HepG2 (cell line): Measurements from ENCODE around the gene RAD51C. TPM values are rescaled to one million over a fixed set of nuclear protein-coding genes. Genes with fewer than 3 reads are reported as not detected.

Experiments
- ATF1 ChIP-seq: IDR thresholded peaks from 2 replicates; pipeline ENCODE4 v1.6.1; 2016; ENCODE audit warnings: mild to moderate bottlenecking, control low read depth
- BRD4 ChIP-seq: sonication (generic); formaldehyde crosslinking; IDR thresholded peaks from 2 replicates; pipeline ENCODE4 v1.4.0; 2020; ENCODE audit warnings: missing genetic modification reagents
- FOXK1 ChIP-seq: sonication (generic); formaldehyde crosslinking; IDR thresholded peaks from 2 replicates; pipeline ENCODE4 v1.4.0; 2020; ENCODE audit warnings: low read depth, missing genetic modification reagents, borderline replicate concordance
- HDAC6 ChIP-seq: fragments of 200-600 bp; sonication (generic); IDR thresholded peaks from 2 replicates; pipeline ENCODE4 v1.7.0; 2017; ENCODE audit warnings: mild to moderate bottlenecking, antibody characterized with exemption, low read length, low read depth
- HNRNPH1 ChIP-seq: fragments of 200-400 bp; formaldehyde crosslinking; optimal IDR thresholded peaks from 2 replicates; pipeline ENCODE3; 2017; ENCODE audit warnings: mild to moderate bottlenecking, low read depth, low read length
- HNRNPK ChIP-seq: fragments of 200-400 bp; formaldehyde crosslinking; IDR thresholded peaks from 2 replicates; pipeline ENCODE4 v1.6.1; 2018; ENCODE audit warnings: low read length, low read depth, moderate library complexity, mild to moderate bottlenecking; ENCODE audit not compliant: poor library complexity, severe bottlenecking
- KAT8 ChIP-seq: IDR thresholded peaks from 2 replicates; pipeline ENCODE4 v1.6.1; 2016; ENCODE audit warnings: missing genetic modification reagents, missing compliant biosample characterization
- NPAS2 ChIP-seq: sonication (generic); formaldehyde crosslinking; IDR thresholded peaks from 2 replicates; pipeline ENCODE4 v1.8.0; 2022; ENCODE audit warnings: mild to moderate bottlenecking, missing genetic modification reagents, borderline replicate concordance
- SETDB1 ChIP-seq: sonication (generic); formaldehyde crosslinking; IDR thresholded peaks from 2 replicates; pipeline ENCODE4 v1.5.1; 2020; ENCODE audit warnings: missing genetic modification reagents, mild to moderate bottlenecking, borderline replicate concordance
- SRSF9 ChIP-seq: fragments of 200-400 bp; formaldehyde crosslinking; IDR thresholded peaks from 2 replicates; pipeline ENCODE4 v1.6.1; 2018; ENCODE audit warnings: borderline replicate concordance, mild to moderate bottlenecking, low read depth, low read length; ENCODE audit not compliant: insufficient read depth, poor library complexity, severe bottlenecking
- TCF7 ChIP-seq: sonication (generic); IDR thresholded peaks from 2 replicates; pipeline ENCODE4 v1.6.1; 2016; ENCODE audit warnings: antibody characterized with exemption, low read depth
- TP53 ChIP-seq: sonication (generic); formaldehyde crosslinking; conservative IDR thresholded peaks from 2 replicates; pipeline ENCODE4 v1.4.0; 2020; ENCODE audit warnings: missing genetic modification reagents
- YY1 ChIP-seq: IDR thresholded peaks from 2 replicates; pipeline ENCODE4 v1.6.1; 2011; ENCODE audit warnings: low read length, low read depth, moderate library complexity, mild to moderate bottlenecking; ENCODE audit not compliant: insufficient read depth, insufficient replicate concordance
- ZNF253 ChIP-seq: sonication (generic); formaldehyde crosslinking; IDR thresholded peaks from 2 replicates; pipeline ENCODE4 v1.8.0; 2022; ENCODE audit warnings: mild to moderate bottlenecking, missing genetic modification reagents, borderline replicate concordance
- ZNF274 ChIP-seq: sonication (generic); formaldehyde crosslinking; IDR thresholded peaks from 2 replicates; pipeline ENCODE4 v1.5.1; 2020; ENCODE audit warnings: mild to moderate bottlenecking, missing genetic modification reagents
- ZNF775 ChIP-seq: sonication (generic); formaldehyde crosslinking; IDR thresholded peaks from 2 replicates; pipeline ENCODE4 v1.4.0; 2020; ENCODE audit warnings: missing genetic modification reagents, mild to moderate bottlenecking, moderate library complexity, borderline replicate concordance
- ZNF780A ChIP-seq: sonication (generic); formaldehyde crosslinking; IDR thresholded peaks from 2 replicates; pipeline ENCODE4 v1.8.0; 2022; ENCODE audit warnings: mild to moderate bottlenecking, missing genetic modification reagents, moderate library complexity
- polyA plus RNA-seq, 8 experiments: library from polyadenylated mRNA; depleted of rRNA in 3 of 8; stranded (reverse) in 7 of 8; unstranded in 1 of 8; fragments of >200 nt; fragmentation: Illumina TruSeq in 4 of 8; extraction: Trizol in 4 of 8; gene quantifications; 2 replicates each; pipeline versions ENCODE4 v1.2.1 to v1.2.3, GENCODE V29; 2011 to 2016; ENCODE audit warnings: low read depth in 4 of 8, missing spikeins in 1 of 8, mixed read lengths in 1 of 8; ENCODE audit not compliant: insufficient read depth in 1 of 8
- total RNA-seq, 5 experiments: library from RNA; depleted of rRNA; stranded (reverse); fragments of >200 nt; fragmentation: Illumina TruSeq; extraction: Trizol; gene quantifications; 2 replicates each; pipeline ENCODE4 v1.2.3, GENCODE V29; 2016; ENCODE audit warnings: low read depth in 1 of 5
- TF ChIP-seq, protein P1 (sequence below): sonication (generic); formaldehyde crosslinking; IDR thresholded peaks from 2 replicates; pipeline ENCODE4 v1.5.1; 2020; ENCODE audit warnings: missing genetic modification reagents, mild to moderate bottlenecking, borderline replicate concordance
- TF ChIP-seq, protein P2 (sequence below): sonication (generic); formaldehyde crosslinking; IDR thresholded peaks from 2 replicates; pipeline ENCODE4 v1.4.0; 2020; ENCODE audit warnings: missing genetic modification reagents, borderline replicate concordance
- TF ChIP-seq, protein P3 (sequence below): sonication (generic); formaldehyde crosslinking; IDR thresholded peaks from 2 replicates; pipeline ENCODE4 v1.4.0; 2020; ENCODE audit warnings: mild to moderate bottlenecking, missing genetic modification reagents
- TF ChIP-seq, protein P4 (sequence below): sonication (generic); formaldehyde crosslinking; IDR thresholded peaks from 2 replicates; pipeline ENCODE4 v1.4.0; 2020; ENCODE audit warnings: missing genetic modification reagents

The RAD51C gene
- total and polyA plus RNA-seq, 2 of the 13 experiments (the other 11 are each of a cell fraction or from before 2014, with no cell fraction given), result 38.5 to 106 TPM

DNA sequence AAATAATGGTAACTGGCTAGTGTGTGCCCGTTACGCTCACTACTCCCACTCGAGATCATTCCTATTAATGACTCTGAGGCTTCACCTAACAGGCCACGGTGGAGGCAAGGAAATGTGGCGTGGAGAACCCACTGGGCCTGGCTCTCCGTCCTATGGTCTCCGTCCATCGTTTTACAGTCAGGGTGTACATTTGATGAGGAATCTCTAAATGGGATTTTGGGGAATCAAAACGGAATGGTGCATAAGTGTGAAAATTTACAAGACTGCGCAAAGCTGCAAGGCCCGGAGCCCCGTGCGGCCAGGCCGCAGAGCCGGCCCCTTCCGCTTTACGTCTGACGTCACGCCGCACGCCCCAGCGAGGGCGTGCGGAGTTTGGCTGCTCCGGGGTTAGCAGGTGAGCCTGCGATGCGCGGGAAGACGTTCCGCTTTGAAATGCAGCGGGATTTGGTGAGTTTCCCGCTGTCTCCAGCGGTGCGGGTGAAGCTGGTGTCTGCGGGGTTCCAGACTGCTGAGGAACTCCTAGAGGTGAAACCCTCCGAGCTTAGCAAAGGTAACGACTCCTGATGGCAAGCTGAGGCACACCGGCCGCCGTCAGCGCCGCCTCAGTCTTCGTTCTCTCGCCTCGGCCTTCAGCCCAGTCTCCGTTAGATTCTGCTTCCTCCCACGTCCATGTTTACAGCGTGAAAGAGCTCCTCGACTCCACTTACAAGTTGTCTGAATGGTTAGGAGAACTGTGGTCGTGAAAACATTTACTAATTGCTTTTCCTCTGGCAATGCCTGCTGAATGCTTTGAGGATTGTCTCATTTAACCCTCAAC lies at the start of gene RAD51C (continued):
- TF ChIP-seq HDAC6 (no peak), KAT8 (CRISPR knock-in tag) (peak; percentile 98), FOXK1 (CRISPR knock-in tag) (peak; percentile 63; the same call in 1 of the 2 replicates), ATF1 (CRISPR knock-in tag) (peak; percentile 97), BRD4 (CRISPR knock-in tag) (peak; percentile 86), TP53 (peak; percentile 88; the same call in 1 of the 2 replicates), ZNF253 (CRISPR knock-in tag) (peak; percentile 98), YY1 (peak; percentile 72), HNRNPH1 (no peak), HNRNPK (no peak), TCF7 (no peak), SETDB1 (CRISPR knock-in tag) (0 out of 2 replicates have a peak, but pooled peaks have one; percentile 55), ZNF780A (CRISPR knock-in tag) (0 out of 2 replicates have a peak, but pooled peaks have one; percentile 27), SRSF9 (no peak), ZNF274 (CRISPR knock-in tag) (peak; percentile 98), NPAS2 (CRISPR knock-in tag) (no peak), ZNF775 (peak; percentile 93; the same call in 1 of the 2 replicates)
- TF ChIP-seq, protein P1, sequence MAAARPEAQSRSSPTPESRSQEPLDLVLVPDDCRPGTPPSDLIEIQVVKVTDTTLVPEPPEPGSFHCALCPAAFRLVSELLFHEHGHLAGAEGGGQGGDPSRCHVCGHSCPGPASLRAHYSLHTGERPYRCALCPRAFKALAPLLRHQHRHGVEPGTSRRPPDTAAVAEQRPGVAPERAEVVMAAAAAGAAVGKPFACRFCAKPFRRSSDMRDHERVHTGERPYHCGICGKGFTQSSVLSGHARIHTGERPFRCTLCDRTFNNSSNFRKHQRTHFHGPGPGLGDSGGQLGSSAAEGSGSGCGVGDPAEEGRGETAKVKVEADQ (CRISPR knock-in tag), result peak; percentile 98
- TF ChIP-seq, protein P2, sequence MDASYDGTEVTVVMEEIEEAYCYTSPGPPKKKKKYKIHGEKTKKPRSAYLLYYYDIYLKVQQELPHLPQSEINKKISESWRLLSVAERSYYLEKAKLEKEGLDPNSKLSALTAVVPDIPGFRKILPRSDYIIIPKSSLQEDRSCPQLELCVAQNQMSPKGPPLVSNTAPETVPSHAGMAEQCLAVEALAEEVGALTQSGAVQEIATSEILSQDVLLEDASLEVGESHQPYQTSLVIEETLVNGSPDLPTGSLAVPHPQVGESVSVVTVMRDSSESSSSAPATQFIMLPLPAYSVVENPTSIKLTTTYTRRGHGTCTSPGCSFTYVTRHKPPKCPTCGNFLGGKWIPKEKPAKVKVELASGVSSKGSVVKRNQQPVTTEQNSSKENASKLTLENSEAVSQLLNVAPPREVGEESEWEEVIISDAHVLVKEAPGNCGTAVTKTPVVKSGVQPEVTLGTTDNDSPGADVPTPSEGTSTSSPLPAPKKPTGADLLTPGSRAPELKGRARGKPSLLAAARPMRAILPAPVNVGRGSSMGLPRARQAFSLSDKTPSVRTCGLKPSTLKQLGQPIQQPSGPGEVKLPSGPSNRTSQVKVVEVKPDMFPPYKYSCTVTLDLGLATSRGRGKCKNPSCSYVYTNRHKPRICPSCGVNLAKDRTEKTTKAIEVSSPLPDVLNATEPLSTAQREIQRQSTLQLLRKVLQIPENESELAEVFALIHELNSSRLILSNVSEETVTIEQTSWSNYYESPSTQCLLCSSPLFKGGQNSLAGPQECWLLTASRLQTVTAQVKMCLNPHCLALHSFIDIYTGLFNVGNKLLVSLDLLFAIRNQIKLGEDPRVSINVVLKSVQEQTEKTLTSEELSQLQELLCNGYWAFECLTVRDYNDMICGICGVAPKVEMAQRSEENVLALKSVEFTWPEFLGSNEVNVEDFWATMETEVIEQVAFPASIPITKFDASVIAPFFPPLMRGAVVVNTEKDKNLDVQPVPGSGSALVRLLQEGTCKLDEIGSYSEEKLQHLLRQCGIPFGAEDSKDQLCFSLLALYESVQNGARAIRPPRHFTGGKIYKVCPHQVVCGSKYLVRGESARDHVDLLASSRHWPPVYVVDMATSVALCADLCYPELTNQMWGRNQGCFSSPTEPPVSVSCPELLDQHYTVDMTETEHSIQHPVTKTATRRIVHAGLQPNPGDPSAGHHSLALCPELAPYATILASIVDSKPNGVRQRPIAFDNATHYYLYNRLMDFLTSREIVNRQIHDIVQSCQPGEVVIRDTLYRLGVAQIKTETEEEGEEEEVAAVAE (CRISPR knock-in tag), result peak; percentile 81
- TF ChIP-seq, protein P3, sequence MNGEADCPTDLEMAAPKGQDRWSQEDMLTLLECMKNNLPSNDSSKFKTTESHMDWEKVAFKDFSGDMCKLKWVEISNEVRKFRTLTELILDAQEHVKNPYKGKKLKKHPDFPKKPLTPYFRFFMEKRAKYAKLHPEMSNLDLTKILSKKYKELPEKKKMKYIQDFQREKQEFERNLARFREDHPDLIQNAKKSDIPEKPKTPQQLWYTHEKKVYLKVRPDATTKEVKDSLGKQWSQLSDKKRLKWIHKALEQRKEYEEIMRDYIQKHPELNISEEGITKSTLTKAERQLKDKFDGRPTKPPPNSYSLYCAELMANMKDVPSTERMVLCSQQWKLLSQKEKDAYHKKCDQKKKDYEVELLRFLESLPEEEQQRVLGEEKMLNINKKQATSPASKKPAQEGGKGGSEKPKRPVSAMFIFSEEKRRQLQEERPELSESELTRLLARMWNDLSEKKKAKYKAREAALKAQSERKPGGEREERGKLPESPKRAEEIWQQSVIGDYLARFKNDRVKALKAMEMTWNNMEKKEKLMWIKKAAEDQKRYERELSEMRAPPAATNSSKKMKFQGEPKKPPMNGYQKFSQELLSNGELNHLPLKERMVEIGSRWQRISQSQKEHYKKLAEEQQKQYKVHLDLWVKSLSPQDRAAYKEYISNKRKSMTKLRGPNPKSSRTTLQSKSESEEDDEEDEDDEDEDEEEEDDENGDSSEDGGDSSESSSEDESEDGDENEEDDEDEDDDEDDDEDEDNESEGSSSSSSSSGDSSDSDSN, result peak; percentile 68
- TF ChIP-seq, protein P4, sequence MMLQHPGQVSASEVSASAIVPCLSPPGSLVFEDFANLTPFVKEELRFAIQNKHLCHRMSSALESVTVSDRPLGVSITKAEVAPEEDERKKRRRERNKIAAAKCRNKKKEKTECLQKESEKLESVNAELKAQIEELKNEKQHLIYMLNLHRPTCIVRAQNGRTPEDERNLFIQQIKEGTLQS (CRISPR knock-in tag), result no peak
